Heart left ventricle (tissue), 13 donors: ENCODE data around the gene PRG2.

Source experiments
- POLR2A ChIP-seq, 2 donors: fragments of 450-650 bp; IDR thresholded peaks; one replicate each; pipeline ENCODE4 v1.6.1; 2017; ENCODE audit warnings: antibody characterized with exemption in 2 of 2, mild to moderate bottlenecking in 2 of 2, moderate library complexity in 2 of 2
- TF ChIP-seq, protein P1 (sequence below), 12 donors: fragments of 200-600 bp; sonication (generic) in 4 of 12; IDR thresholded peaks; one replicate each; pipeline versions ENCODE4 v1.5.0 to v1.8.0; 2018 to 2022; ENCODE audit warnings: antibody characterized with exemption in 12 of 12, mild to moderate bottlenecking in 5 of 12
- donor health status: ischemic (EF 13 %, LVEDD 7.1; RV severe dilation, severe dysfunction).
- donor health status: DM: no; HTN: yes; CAD: no.
- donor health status: DM: no; HTN: no; CAD: no.
- donor health status: ischemic (EF 25% LVEDD 6.9; RV normal size, moderate dysfunction).
- donor health status: ischemic (EF 25% LVEDD 5.7; RV mildly dilated, moderate dysfunction).
- donor health status: ischemic (EF 35%, LVEDD 5.7; RV mildly dilated, moderate dysfunction).
- donor health status: nonischemic (EF 11% LVEDD 7.7; RV severe dilation, severe dysfunction).
- donor health status: DM: yes; HTN: yes; CAD: no.
- donor health status: PGD.
- donor health status: ischemic (EF 29% LVEDD 5.4; RV normal size, mild dysfunction).
- donor health status: nonischemic (EF 23%, LVEDD 6.1; RV moderate dilation, normal function).

DNA sequence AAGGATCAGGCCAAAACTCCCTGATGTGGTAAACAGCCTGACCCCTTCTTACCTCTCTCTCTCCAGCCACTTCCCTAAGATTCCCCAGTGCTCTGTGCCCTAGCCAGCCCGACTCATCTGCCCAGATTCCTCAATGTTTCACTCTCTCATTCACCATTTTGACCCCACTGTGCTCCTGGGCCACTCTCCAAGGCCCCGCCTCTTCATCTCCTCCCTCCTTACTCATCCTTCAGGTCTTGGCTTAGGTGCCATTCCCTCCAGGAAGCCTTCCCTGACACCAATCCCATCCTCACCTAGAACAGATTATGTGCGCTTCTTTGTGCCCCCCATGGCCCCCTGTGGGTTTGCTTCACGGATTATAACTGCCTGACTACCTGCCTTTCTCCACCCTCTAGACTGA lies 23.2 kb upstream of the PRG2 start:
- TF ChIP-seq, protein P1, sequence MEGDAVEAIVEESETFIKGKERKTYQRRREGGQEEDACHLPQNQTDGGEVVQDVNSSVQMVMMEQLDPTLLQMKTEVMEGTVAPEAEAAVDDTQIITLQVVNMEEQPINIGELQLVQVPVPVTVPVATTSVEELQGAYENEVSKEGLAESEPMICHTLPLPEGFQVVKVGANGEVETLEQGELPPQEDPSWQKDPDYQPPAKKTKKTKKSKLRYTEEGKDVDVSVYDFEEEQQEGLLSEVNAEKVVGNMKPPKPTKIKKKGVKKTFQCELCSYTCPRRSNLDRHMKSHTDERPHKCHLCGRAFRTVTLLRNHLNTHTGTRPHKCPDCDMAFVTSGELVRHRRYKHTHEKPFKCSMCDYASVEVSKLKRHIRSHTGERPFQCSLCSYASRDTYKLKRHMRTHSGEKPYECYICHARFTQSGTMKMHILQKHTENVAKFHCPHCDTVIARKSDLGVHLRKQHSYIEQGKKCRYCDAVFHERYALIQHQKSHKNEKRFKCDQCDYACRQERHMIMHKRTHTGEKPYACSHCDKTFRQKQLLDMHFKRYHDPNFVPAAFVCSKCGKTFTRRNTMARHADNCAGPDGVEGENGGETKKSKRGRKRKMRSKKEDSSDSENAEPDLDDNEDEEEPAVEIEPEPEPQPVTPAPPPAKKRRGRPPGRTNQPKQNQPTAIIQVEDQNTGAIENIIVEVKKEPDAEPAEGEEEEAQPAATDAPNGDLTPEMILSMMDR (IDR thresholded peaks at IDR 0.05): no peak
- no peak for TF ChIP-seq POLR2A (IDR thresholded peaks at IDR 0.05)
